ENCODE results near the gene TBCB. TPM values are rescaled to one million over a fixed set of nuclear protein-coding genes. Genes with fewer than 3 reads are reported as not detected.

TBCB gene
- polyA plus RNA-seq, 2 of the 4 experiments (the other 2 are of a cell fraction), result 395 to 397 TPM

DNA sequence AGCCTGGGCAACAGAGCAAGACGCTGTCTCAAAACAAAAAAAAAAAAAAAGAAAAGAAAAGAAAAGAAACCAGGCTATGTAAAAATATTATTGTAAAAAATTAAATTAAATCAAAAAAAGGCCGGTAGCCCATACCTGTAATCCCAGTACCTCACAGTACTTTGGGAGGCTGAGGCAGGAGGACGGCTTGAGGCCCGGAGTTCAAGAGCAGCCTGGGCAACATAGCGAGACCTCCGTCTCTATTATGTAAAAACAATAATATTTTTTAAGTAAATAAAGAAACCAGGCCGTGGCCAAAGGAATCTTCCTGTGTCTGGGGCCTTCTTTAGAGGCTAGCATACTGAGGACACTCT, 23.8 kb downstream of the TBCB start:
- no peak for FAIRE-seq
- POLR2A ChIA-PET, result interaction anchor here (0.5 to 2.0 kb wide), 11 partner anchors 10 to 389 kb away, joined by 3 to 57 read pairs (median 5); partner anchors contain the start of genes POLR2I, TBCB, THAP8 and ZNF146

DNA sequence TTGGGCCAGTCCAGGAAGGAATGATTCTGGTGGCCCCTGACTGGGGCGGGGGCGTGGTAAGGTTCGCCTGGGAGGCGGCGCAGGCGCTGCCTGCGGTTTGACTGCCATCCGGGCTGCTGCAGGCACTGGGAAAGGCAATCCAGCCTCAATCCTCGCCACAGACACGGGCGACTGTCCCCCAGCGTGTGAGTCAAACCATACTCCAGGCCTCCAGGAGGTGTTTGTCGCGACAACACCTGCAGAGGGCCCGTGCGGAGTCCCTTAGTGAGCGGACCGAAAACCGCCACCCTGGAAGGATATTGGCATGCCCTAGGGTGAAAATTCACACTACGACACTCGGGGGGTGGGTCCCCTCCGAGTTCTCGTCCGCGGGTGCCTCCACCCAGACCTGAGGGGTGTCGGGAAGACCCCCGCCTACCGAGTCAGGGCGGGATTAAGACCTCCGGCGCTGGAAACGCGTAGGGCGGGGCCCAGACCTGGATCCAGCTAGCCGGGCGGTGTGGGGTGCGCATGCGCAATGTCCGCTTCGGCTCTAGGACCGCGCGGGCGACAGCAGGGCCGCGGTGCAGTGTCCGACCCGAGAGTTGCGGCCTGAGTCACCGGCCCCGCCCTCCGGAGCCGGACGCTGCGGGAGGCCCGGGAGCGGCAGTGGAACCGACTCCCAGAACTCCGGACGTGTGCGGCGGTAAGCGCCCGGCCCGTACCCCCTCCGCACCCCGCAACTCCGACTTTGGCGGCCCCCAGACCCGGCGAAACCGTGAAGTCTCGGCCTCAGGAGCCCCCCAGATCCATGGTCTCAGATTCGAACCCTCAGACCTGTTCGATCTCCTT, 24.4 kb downstream of the TBCB start, which contains the start of gene CAPNS1:
TSS of gene CAPNS1 (plus strand) at position 594 of the 831 bp plus-strand sequence. CDS start 946 bp downstream, outside the sequence.
- 2% methylated on average over 72 of the region's 75 CpGs for WGBS (ENCODE audit: missing lambda C conversion rate)
- CTCF ChIA-PET, result interaction anchor here (0.6 to 6.7 kb wide), 9 partner anchors 9 to 74 kb away, joined by 3 to 75 read pairs (median 4); no protein-coding TSS in a partner anchor
- H3K27ac ChIP-seq, result peak within 1 kb of the TSS; percentile 93 to 95
- TF ChIP-seq EHMT2 (IDR thresholded peaks at IDR 0.05; ENCODE audit: low read depth) (no peak), PHF8 (IDR thresholded peaks at IDR 0.05; ENCODE audit: borderline replicate concordance, low read depth) (peak; percentile 89), SMC3 (IDR thresholded peaks at IDR 0.05) (peak; percentile 8; the same call in 1 of the 3 replicates), TP53 (CRISPR knock-in tag; IDR thresholded peaks at IDR 0.05) (peak; percentile 57; the same call in 1 of the 2 replicates), RCOR1 (IDR thresholded peaks at IDR 0.05; ENCODE audit: low read depth, low read length) (0 out of 2 replicates have a peak, but pooled peaks have one; percentile 8), ZC3H11A (IDR thresholded peaks at IDR 0.05) (no peak), BHLHE40 (IDR thresholded peaks at IDR 0.05; ENCODE audit: low read depth, low read length) (peak; percentile 41; the same call in 1 of the 2 replicates), JUNB (IDR thresholded peaks at IDR 0.05) (peak; percentile 34; the same call in 1 of the 2 replicates), RAD21 (conservative IDR thresholded peaks at IDR 0.05 in 1 of 2, IDR thresholded peaks at IDR 0.05 in 1 of 2) (peak in 1 of 2 experiments; percentile 7; a peak in 1 of 5 replicates), USF2 (IDR thresholded peaks at IDR 0.05) (0 out of 2 replicates have a peak, but pooled peaks have one; percentile 11), RFX5 (IDR thresholded peaks at IDR 0.05) (peak; percentile 27; the same call in 1 of the 2 replicates), MAFK (IDR thresholded peaks at IDR 0.05; ENCODE audit: partially characterized antibody) (no peak), CHD4 (IDR thresholded peaks at IDR 0.05; ENCODE audit: borderline replicate concordance) (no peak), HOXB13 (CRISPR knock-in tag; IDR thresholded peaks at IDR 0.05; ENCODE audit: low read depth) (peak; percentile 70; the same call in 1 of the 2 replicates), PBX3 (IDR thresholded peaks at IDR 0.05) (peak; percentile 91), CHD2 (IDR thresholded peaks at IDR 0.05; ENCODE audit: low read length, partially characterized antibody) (no peak), CBX2 (IDR thresholded peaks at IDR 0.05; ENCODE audit: borderline replicate concordance, low read depth) (peak; percentile 18; the same call in 1 of the 2 replicates), SREBF2 (IDR thresholded peaks at IDR 0.05) (no peak), CTCF (IDR thresholded peaks at IDR 0.05) (peak; percentile 17; the same call in 1 of the 3 replicates), FOXS1 (CRISPR knock-in tag; IDR thresholded peaks at IDR 0.05) (no peak)
- TF ChIP-seq, protein P1, sequence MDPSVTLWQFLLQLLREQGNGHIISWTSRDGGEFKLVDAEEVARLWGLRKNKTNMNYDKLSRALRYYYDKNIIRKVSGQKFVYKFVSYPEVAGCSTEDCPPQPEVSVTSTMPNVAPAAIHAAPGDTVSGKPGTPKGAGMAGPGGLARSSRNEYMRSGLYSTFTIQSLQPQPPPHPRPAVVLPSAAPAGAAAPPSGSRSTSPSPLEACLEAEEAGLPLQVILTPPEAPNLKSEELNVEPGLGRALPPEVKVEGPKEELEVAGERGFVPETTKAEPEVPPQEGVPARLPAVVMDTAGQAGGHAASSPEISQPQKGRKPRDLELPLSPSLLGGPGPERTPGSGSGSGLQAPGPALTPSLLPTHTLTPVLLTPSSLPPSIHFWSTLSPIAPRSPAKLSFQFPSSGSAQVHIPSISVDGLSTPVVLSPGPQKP (IDR thresholded peaks at IDR 0.05; ENCODE audit: low read depth, low read length), result no peak
- TF ChIP-seq, protein P2, sequence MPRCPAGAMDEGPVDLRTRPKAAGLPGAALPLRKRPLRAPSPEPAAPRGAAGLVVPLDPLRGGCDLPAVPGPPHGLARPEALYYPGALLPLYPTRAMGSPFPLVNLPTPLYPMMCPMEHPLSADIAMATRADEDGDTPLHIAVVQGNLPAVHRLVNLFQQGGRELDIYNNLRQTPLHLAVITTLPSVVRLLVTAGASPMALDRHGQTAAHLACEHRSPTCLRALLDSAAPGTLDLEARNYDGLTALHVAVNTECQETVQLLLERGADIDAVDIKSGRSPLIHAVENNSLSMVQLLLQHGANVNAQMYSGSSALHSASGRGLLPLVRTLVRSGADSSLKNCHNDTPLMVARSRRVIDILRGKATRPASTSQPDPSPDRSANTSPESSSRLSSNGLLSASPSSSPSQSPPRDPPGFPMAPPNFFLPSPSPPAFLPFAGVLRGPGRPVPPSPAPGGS (IDR thresholded peaks at IDR 0.05), result peak; percentile 91

More for the DNA sequence above, 23.8 kb downstream of the TBCB start:
- H3K9me3 ChIP-seq, result no peaks in the 10 kb centered on the region
- CTCF ChIA-PET, result interaction anchor here (0.6 to 6.7 kb wide), 9 partner anchors 9 to 73 kb away, joined by 3 to 81 read pairs (median 3); no protein-coding TSS in a partner anchor
- TF ChIP-seq CHD4 (IDR thresholded peaks at IDR 0.05; ENCODE audit: borderline replicate concordance) (peak; percentile 28; the same call in 1 of the 2 replicates), HDAC2 (IDR thresholded peaks at IDR 0.05) (no peak), EP300 (IDR thresholded peaks at IDR 0.05) (no peak), HOXB5 (CRISPR knock-in tag; IDR thresholded peaks at IDR 0.05) (no peak), RAD21 (conservative IDR thresholded peaks at IDR 0.05 in 1 of 2, IDR thresholded peaks at IDR 0.05 in 1 of 2) (0 out of 5 replicates have a peak, but pooled peaks of 1 of the 2 experiments have one; percentile 3), TP53 (CRISPR knock-in tag; IDR thresholded peaks at IDR 0.05) (no peak), RARB (CRISPR knock-in tag; IDR thresholded peaks at IDR 0.05) (0 out of 2 replicates have a peak, but pooled peaks have one; percentile 25), CHD2 (IDR thresholded peaks at IDR 0.05; ENCODE audit: low read length, partially characterized antibody) (no peak), KDM5A (IDR thresholded peaks at IDR 0.05) (no peak), MAZ (IDR thresholded peaks at IDR 0.05; ENCODE audit: borderline replicate concordance, low read depth, low read length) (no peak), NPAS2 (CRISPR knock-in tag; IDR thresholded peaks at IDR 0.05; ENCODE audit: borderline replicate concordance) (no peak)
- TF ChIP-seq, protein P3, sequence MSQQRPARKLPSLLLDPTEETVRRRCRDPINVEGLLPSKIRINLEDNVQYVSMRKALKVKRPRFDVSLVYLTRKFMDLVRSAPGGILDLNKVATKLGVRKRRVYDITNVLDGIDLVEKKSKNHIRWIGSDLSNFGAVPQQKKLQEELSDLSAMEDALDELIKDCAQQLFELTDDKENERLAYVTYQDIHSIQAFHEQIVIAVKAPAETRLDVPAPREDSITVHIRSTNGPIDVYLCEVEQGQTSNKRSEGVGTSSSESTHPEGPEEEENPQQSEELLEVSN (IDR thresholded peaks at IDR 0.05; ENCODE audit: borderline replicate concordance, low read depth), result no peak
- ATAC-seq, result no peak
- peaks cover 37% of the 10 kb centered on the region for H3K4me1 ChIP-seq
- no peak for DNase-seq (ENCODE audit: low read depth in 1 of 2, low spot score in 1 of 2)
- peak overlapping the region; percentile 79 for H3K4me2 ChIP-seq
- 39% methylated on average over 7 of the region's 7 CpGs for WGBS (ENCODE audit: missing lambda C conversion rate)
- peak overlapping the region; percentile 75 for H3K4me3 ChIP-seq
- H3K27ac ChIP-seq, result peak overlapping the region; percentile 93 to 95

More for the DNA sequence above, 24.4 kb downstream of the TBCB start, which contains the start of gene CAPNS1:
- ATAC-seq (peak; percentile 77 to 85), DNase-seq (ENCODE audit: low read depth in 1 of 2, low spot score in 1 of 2) (peak; percentile 99), FAIRE-seq (peak; percentile 97)
- Histone ChIP-seq H3K9me3 (no peaks in the 10 kb centered on the region), H3K4me1 (peaks cover 37% of the 10 kb centered on the region), H3K4me3 (peak within 1 kb of the TSS; percentile 75), H3K4me2 (peak within 1 kb of the TSS; percentile 79)
- POLR2A ChIA-PET, result interaction anchor here (0.5 to 2.0 kb wide), 11 partner anchors 10 to 389 kb away, joined by 3 to 57 read pairs (median 5); partner anchors contain the start of genes POLR2I, TBCB, THAP8 and ZNF146

Data from A549 (cell line).